Measurements from ENCODE around the gene CPEB3. TPM values are rescaled to one million over a fixed set of nuclear protein-coding genes. Genes with fewer than 3 reads are reported as not detected.

Gene CPEB3
- total and polyA plus RNA-seq, 3 donors from 2014 or later = 19.4 to 32.4 (median 23.5) TPM

DNA sequence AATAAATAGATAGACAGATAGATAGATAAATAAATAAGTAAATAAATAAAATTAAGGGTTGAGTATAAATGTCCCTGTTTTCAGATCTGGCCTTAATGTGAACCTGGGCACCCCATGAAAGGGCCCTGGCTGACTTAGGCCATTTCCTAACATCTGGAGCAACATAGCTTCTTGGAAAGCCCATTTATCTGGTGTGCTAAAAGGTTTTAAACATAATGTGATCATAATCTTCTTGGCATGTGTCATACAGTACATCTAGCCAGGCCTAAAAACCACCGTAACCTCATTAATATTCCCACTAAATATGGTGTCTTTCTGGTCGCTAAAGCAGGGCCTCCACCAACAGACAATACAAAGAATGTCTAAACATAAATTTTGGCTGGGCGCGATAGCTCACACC is 224.5 kb downstream of the CPEB3 start:
- TF ChIP-seq, protein P1, sequence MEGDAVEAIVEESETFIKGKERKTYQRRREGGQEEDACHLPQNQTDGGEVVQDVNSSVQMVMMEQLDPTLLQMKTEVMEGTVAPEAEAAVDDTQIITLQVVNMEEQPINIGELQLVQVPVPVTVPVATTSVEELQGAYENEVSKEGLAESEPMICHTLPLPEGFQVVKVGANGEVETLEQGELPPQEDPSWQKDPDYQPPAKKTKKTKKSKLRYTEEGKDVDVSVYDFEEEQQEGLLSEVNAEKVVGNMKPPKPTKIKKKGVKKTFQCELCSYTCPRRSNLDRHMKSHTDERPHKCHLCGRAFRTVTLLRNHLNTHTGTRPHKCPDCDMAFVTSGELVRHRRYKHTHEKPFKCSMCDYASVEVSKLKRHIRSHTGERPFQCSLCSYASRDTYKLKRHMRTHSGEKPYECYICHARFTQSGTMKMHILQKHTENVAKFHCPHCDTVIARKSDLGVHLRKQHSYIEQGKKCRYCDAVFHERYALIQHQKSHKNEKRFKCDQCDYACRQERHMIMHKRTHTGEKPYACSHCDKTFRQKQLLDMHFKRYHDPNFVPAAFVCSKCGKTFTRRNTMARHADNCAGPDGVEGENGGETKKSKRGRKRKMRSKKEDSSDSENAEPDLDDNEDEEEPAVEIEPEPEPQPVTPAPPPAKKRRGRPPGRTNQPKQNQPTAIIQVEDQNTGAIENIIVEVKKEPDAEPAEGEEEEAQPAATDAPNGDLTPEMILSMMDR (IDR thresholded peaks at IDR 0.05) = no peak
- no peak for TF ChIP-seq POLR2A (IDR thresholded peaks at IDR 0.05)

DNA sequence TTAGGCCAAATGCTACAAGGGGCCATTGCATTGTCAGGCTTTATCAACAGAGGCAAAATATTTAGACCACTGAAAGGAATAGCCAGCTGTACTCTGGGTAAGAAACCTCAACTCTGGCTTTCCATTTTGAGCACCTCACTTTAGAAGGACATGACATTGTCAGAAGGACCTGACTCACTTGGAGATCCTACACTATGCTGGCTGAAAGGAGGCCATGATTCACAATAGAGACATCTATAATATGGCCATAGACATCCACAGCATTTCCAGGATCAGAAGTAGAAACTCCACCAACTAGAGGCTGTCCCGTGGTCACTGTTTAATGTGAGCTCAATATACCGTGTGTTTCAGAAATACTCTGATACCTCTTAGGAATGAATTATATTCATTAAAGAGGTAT is 226.4 kb downstream of the CPEB3 start:
- intact Hi-C loops (cut with DNase I; ENCODE audit: low total_unique reads) = no loop called here
- Histone ChIP-seq H3K9me3 (no peaks in the 10 kb centered on the region), H3K4me1 (no peaks in the 10 kb centered on the region), H3K27ac (no peak overlapping the region), H3K4me3 (no peak overlapping the region), H3K36me3 (ENCODE audit: low read depth, missing control alignments) (no peaks in the 10 kb centered on the region), H3K27me3 (no peaks in the 10 kb centered on the region)
- TF ChIP-seq, protein P1 (IDR thresholded peaks at IDR 0.05) = no peak
- TF ChIP-seq POLR2A (IDR thresholded peaks at IDR 0.05) = no peak
- no peak for DNase-seq
- 91% methylated on average over 2 of the region's 2 CpGs for WGBS, 2 donors

More for the DNA sequence above, 224.5 kb downstream of the CPEB3 start:
- H3K9me3 ChIP-seq = no peaks in the 10 kb centered on the region
- H3K27me3 ChIP-seq = no peaks in the 10 kb centered on the region
- no peak for DNase-seq
- H3K4me3 ChIP-seq = no peak overlapping the region
- 91 to 97% methylated on average over 4 of the region's 4 CpGs for WGBS, 2 donors
- no peaks in the 10 kb centered on the region for H3K4me1 ChIP-seq
- no peaks in the 10 kb centered on the region for H3K36me3 ChIP-seq (ENCODE audit: low read depth, missing control alignments)
- intact Hi-C loops (cut with DNase I; ENCODE audit: low total_unique reads) = no loop called here
- H3K27ac ChIP-seq = no peak overlapping the region

- Histone ChIP-seq H3K4me3 (no peak overlapping the region), H3K27me3 (no peaks in the 10 kb centered on the region), H3K9me3 (no peaks in the 10 kb centered on the region), H3K36me3 (ENCODE audit: low read depth, missing control alignments) (no peaks in the 10 kb centered on the region), H3K4me1 (no peaks in the 10 kb centered on the region), H3K27ac (no peak overlapping the region)
- no peak for TF ChIP-seq POLR2A (IDR thresholded peaks at IDR 0.05)
- TF ChIP-seq, protein P1 (IDR thresholded peaks at IDR 0.05) = no peak
- DNase-seq = no peak
- intact Hi-C loops (cut with DNase I; ENCODE audit: low total_unique reads) = no loop called here
- 84 to 89% methylated on average over 1 of the region's 1 CpG for WGBS, 2 donors
These were observed 228.6 kb downstream of the CPEB3 start for GRCh38 chr10:92062273-92062672.

GRCh38 chr10:92054807-92055206 is 236.1 kb downstream of the CPEB3 start:
- intact Hi-C loops (cut with DNase I; ENCODE audit: low total_unique reads) = no loop called here
- no peak overlapping the region for H3K4me3 ChIP-seq
- no peaks in the 10 kb centered on the region for H3K36me3 ChIP-seq (ENCODE audit: low read depth, missing control alignments)
- no peaks in the 10 kb centered on the region for H3K4me1 ChIP-seq
- no peak for TF ChIP-seq POLR2A (IDR thresholded peaks at IDR 0.05)
- TF ChIP-seq, protein P1 (IDR thresholded peaks at IDR 0.05) = no peak
- no peaks in the 10 kb centered on the region for H3K27me3 ChIP-seq
- no peaks in the 10 kb centered on the region for H3K9me3 ChIP-seq
- DNase-seq = no peak
- no peak overlapping the region for H3K27ac ChIP-seq

DNA sequence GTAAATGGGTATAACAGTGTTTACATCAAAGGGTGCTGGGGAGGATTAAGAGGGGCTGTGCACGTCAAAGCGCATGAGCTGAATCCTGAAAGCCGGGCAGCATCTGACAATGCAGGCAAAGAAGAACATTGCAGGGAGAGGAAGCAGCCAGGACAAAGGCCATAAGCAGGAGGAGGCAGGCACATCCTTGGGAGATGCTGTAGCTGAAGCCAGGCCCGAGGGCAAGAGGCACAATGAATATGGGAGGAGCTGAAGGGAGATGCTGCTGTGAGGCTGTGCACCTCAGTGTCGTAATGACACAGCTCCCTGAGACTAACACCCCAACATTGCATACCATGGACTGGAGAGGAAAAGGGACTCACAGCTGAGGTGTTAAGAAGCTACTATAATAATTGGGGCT is 238.1 kb downstream of the CPEB3 start:
- H3K27me3 ChIP-seq = no peaks in the 10 kb centered on the region
- no peak for DNase-seq
- TF ChIP-seq, protein P1 (IDR thresholded peaks at IDR 0.05) = no peak
- no peak for TF ChIP-seq POLR2A (IDR thresholded peaks at IDR 0.05)
- no peak overlapping the region for H3K4me3 ChIP-seq
- H3K36me3 ChIP-seq (ENCODE audit: low read depth, missing control alignments) = no peaks in the 10 kb centered on the region
- H3K27ac ChIP-seq = no peak overlapping the region
- no peaks in the 10 kb centered on the region for H3K9me3 ChIP-seq
- intact Hi-C loops (cut with DNase I; ENCODE audit: low total_unique reads) = no loop called here
- 82 to 84% methylated on average over 5 of the region's 5 CpGs for WGBS, 2 donors
- H3K4me1 ChIP-seq = no peaks in the 10 kb centered on the region

All from testis (tissue), 3 donors.